Muscle layer of duodenum (tissue), 2 donors: ENCODE data around the gene RAI1.
A peak's percentile ranks its signal among the peaks of the same experiment; 100 is the strongest.

Experiments used
- H3K27ac ChIP-seq: one replicate; pipeline ENCODE4 v1.7.0; 2013; ENCODE audit warnings: mild to moderate bottlenecking, low read length
- H3K27me3 ChIP-seq: one replicate; pipeline ENCODE4 v1.7.0; 2013; ENCODE audit warnings: low read depth, mild to moderate bottlenecking, control low read depth, low read length
- H3K36me3 ChIP-seq, 2 donors: one replicate each; pipeline ENCODE4 v1.7.0; 2013; ENCODE audit warnings: low read length in 2 of 2, control low read depth in 1 of 2, mild to moderate bottlenecking in 1 of 2; ENCODE audit not compliant: insufficient read depth in 2 of 2, control insufficient read depth in 1 of 2
- H3K4me1 ChIP-seq, 2 donors: one replicate each; pipeline ENCODE4 v1.7.0; 2013; ENCODE audit warnings: low read length in 2 of 2, mild to moderate bottlenecking in 2 of 2, control low read depth in 1 of 2, moderate library complexity in 1 of 2; ENCODE audit not compliant: insufficient read depth in 2 of 2, control insufficient read depth in 1 of 2
- H3K4me3 ChIP-seq, 2 donors: one replicate each; pipeline ENCODE4 v1.7.0; 2013; ENCODE audit warnings: low read length in 2 of 2, low read depth in 1 of 2, mild to moderate bottlenecking in 1 of 2
- H3K9me3 ChIP-seq, 2 donors: one replicate each; pipeline ENCODE4 v1.7.0; 2013; ENCODE audit warnings: low read length in 2 of 2, control low read depth in 1 of 2, mild to moderate bottlenecking in 1 of 2; ENCODE audit not compliant: control insufficient read depth in 1 of 2
- donor health status: healthy.

Gene RAI1

DNA sequence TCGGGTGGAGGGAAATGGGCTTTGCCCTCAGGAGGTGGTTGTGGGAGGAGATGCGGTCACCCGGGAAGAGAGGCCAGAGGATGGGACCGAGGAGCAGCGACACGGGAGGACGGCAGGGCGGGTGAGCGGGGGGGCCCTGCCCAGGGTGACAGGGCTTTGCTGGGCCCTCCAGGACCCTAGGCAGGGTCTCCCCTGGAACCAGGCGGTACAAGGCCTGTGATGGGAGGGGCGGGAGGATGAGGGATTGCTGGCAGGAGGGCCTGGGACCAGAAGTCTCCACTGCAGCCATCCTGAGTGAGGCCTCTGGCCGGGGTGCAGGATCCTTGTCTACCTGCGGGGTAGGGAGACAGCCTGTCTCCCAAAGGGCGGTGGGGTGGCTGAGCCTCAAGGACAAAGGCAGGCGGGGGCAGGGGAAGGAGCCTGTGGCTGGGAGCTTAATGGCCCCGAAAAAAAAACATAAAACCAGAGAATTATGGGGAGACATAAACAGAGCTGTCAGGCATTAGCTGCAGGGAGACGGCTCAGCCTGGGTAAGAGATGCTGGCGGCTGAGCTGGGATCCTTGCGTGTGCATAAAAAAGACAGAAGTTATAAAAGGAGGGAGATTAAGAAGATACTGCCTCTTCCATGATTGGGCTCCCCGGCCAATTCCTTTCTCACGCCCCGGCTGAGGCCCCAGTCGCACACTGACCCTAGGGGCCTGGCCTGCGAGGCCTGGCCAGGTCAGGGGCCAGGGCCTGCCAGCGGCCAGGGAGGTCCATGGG lies 88.8 kb downstream of the RAI1 start:
- Histone ChIP-seq H3K4me1 (peaks cover 7 to 66% of the 10 kb centered on the region in 2 donors), H3K27me3 (no peaks in the 10 kb centered on the region), H3K4me3 (no peak overlapping the region), H3K36me3 (no peaks in the 10 kb centered on the region), H3K27ac (no peak overlapping the region), H3K9me3 (no peaks in the 10 kb centered on the region)

GRCh38 chr17:17770632-17771044 lies 89.4 kb downstream of the RAI1 start:
- H3K9me3 ChIP-seq = no peaks in the 10 kb centered on the region
- H3K4me1 ChIP-seq = peaks cover 7 to 65% of the 10 kb centered on the region in 2 donors
- no peak overlapping the region for H3K4me3 ChIP-seq
- no peaks in the 10 kb centered on the region for H3K27me3 ChIP-seq
- no peak overlapping the region for H3K27ac ChIP-seq
- H3K36me3 ChIP-seq = no peaks in the 10 kb centered on the region

GRCh38 chr17:17771498-17772201 lies 90.4 kb downstream of the RAI1 start:
- Histone ChIP-seq H3K9me3 (no peaks in the 10 kb centered on the region), H3K27ac (no peak overlapping the region), H3K4me1 (peaks cover 7 to 55% of the 10 kb centered on the region in 2 donors), H3K27me3 (no peaks in the 10 kb centered on the region), H3K4me3 (no peak overlapping the region), H3K36me3 (no peaks in the 10 kb centered on the region)

DNA sequence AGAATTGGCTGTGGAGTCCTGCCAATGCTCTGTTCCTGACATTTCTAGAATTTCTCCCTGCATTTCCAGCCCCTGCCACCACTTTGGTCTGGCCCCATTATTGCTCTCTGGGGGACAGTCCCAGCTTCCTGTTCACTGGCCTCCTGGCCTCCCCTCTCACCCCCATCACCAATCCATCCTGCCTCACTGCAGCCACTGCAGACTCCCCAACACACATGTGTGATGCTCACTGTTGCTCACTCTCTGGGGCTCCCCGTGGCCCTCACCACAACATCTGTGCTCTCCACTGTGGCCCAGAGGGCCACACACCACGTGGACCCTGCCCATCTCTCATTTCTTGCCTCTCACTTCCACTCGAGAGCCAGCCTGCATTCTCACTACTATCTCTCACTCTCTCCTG lies 91.0 kb downstream of the RAI1 start:
- H3K27ac ChIP-seq = no peak overlapping the region
- no peaks in the 10 kb centered on the region for H3K36me3 ChIP-seq
- no peaks in the 10 kb centered on the region for H3K9me3 ChIP-seq
- no peaks in the 10 kb centered on the region for H3K27me3 ChIP-seq
- H3K4me1 ChIP-seq = peaks cover 3 to 52% of the 10 kb centered on the region in 2 donors
- H3K4me3 ChIP-seq = no peak overlapping the region

DNA sequence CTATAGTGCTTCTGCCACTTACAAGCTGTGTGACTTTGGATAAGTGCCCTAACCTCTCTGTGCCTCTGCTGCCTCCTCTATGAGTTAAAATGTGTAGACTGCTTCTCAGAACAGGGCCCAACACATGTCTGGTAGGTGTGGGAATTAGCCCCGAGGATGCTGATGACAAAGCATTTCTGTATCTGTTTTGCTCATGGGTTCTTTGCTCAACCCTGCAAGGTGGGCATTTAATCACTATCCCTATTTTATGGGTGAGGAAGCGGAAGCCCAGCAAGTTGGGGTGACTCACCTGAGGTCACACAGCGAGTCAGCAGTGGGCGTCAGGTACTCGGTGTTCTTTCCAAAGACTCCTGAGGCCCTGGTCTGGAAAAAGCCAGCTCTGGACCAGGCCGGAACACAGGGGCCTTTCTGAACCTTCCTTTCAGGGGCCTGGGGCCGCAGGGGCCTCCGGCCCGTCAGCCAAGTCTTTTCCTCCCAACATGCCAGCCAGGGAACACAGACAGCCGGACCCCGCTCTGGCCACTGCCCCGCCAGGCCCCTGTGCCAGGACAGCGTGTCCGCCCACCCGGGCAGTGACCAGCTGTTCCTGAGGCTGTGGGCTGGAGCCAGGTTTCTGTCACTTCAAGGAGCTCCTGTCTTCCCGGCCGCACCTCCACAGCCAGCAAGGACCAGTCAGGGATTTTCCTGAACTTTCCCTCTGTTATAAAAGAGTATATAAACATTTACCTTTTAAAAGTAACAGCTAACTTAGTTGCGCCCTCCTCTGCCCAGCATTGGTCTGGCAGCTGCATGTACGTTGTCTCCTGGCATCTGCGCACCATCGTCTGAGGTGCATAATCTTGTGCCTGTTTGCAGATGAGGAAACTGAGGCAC lies 93.0 kb downstream of the RAI1 start:
- no peak overlapping the region for H3K4me3 ChIP-seq

GRCh38 chr17:17776889-17777288 lies 95.6 kb downstream of the RAI1 start:
- no peaks in the 10 kb centered on the region for H3K27me3 ChIP-seq
- H3K4me1 ChIP-seq = peaks cover 18 to 60% of the 10 kb centered on the region in 2 donors
- no peak overlapping the region for H3K4me3 ChIP-seq
- no peak overlapping the region for H3K27ac ChIP-seq
- no peaks in the 10 kb centered on the region for H3K36me3 ChIP-seq
- H3K9me3 ChIP-seq = no peaks in the 10 kb centered on the region

More for the DNA sequence above, 93.0 kb downstream of the RAI1 start:
- no peaks in the 10 kb centered on the region for H3K27me3 ChIP-seq
- peak overlapping the region; percentile 67 for H3K27ac ChIP-seq
- H3K36me3 ChIP-seq = no peaks in the 10 kb centered on the region
- H3K4me1 ChIP-seq = peaks cover 8 to 52% of the 10 kb centered on the region in 2 donors
- H3K9me3 ChIP-seq = no peaks in the 10 kb centered on the region

- no peak overlapping the region for H3K4me3 ChIP-seq
- H3K27me3 ChIP-seq = no peaks in the 10 kb centered on the region
- H3K4me1 ChIP-seq = peaks cover 18 to 66% of the 10 kb centered on the region in 2 donors
- no peaks in the 10 kb centered on the region for H3K9me3 ChIP-seq
- H3K27ac ChIP-seq = no peak overlapping the region
- no peaks in the 10 kb centered on the region for H3K36me3 ChIP-seq
Observed at GRCh38 chr17:17778308-17779014, 97.2 kb downstream of the RAI1 start.

DNA sequence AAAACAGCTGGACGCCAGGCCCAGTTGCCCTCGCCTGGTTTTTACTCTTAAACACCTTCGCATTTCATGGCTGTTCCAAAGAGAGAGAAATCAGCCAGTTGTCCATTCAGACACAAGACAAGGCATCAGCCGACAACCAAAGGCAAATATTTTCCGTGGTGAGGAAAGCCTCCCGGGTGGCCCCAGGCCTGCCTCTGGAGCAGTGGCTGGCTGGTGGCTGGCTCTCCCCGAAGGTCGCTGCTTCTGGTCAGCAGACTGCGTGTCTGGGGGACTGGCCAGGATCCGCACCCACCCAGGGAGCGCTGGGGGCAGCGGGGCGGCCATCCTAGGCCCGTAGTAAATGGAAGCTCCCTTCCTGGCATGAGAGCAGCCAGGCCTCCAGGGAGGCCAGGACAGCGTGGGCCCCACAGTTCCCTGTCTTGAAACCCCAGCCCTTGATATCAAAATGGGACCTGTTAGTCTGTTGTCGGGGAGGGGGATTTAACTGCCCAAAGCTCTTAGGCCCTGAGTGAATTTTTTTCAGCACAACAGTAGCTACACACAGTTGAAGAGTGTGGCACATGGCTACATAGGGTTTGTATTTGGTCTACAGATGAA lies 97.9 kb downstream of the RAI1 start:
- Histone ChIP-seq H3K27me3 (no peaks in the 10 kb centered on the region), H3K27ac (peak overlapping the region; percentile 10), H3K4me1 (peaks cover 18 to 73% of the 10 kb centered on the region in 2 donors), H3K9me3 (no peaks in the 10 kb centered on the region), H3K4me3 (peak overlapping the region in 1 of 2 donors; percentile 24), H3K36me3 (no peaks in the 10 kb centered on the region)

- Histone ChIP-seq H3K4me1 (peaks cover 22 to 78% of the 10 kb centered on the region in 2 donors), H3K9me3 (no peaks in the 10 kb centered on the region), H3K27me3 (no peaks in the 10 kb centered on the region), H3K4me3 (peak overlapping the region in 1 of 2 donors; percentile 76), H3K27ac (peak overlapping the region; percentile 16), H3K36me3 (no peaks in the 10 kb centered on the region)
Observed at GRCh38 chr17:17780922-17781590, 99.8 kb downstream of the RAI1 start.
